Tibial artery (tissue), 4 donors: ENCODE measurements around the gene IQCH.

Experiments
- DNase-seq, 2 donors: peaks; one replicate each; pipeline ENCODE4 v3.0.0-alpha.2; 2019
- H3K27ac ChIP-seq, 2 donors: fragments of 200-600 bp; sonication (generic) in 1 of 2; 1 replicate in 1 of 2; 2 replicates in 1 of 2; pipeline ENCODE4 v1.5.1; 2018 to 2019; ENCODE audit warnings: mild to moderate bottlenecking in 1 of 2
- H3K27me3 ChIP-seq, 2 donors: fragments of 200-600 bp; sonication (generic) in 1 of 2; one replicate each; pipeline versions ENCODE4 v1.5.1 to v1.6.0; 2016 to 2019
- H3K36me3 ChIP-seq, 3 donors: fragments of 200-600 bp; sonication (generic) in 2 of 3; one replicate each; pipeline ENCODE4 v1.5.1; 2016 to 2019; ENCODE audit warnings: mild to moderate bottlenecking in 2 of 3
- H3K4me1 ChIP-seq, 4 donors: fragments of 200-600 bp; sonication (generic) in 2 of 4; 1 replicate in 3 of 4; 2 replicates in 1 of 4; pipeline ENCODE4 v1.5.1; 2016 to 2019
- H3K4me3 ChIP-seq, 2 donors: fragments of 200-600 bp; sonication (generic) in 1 of 2; 1 replicate in 1 of 2; 2 replicates in 1 of 2; pipeline ENCODE4 v1.5.1; 2018 to 2019; ENCODE audit warnings: mild to moderate bottlenecking in 2 of 2
- H3K9me3 ChIP-seq, 3 donors: fragments of 200-600 bp; sonication (generic) in 1 of 3; one replicate each; pipeline ENCODE4 v1.5.1; 2016 to 2019
- CTCF ChIP-seq, 2 experiments: fragments of 200-600 bp in 1 of 2; fragments of 450-650 bp in 1 of 2; IDR thresholded peaks; one replicate each; pipeline ENCODE4 v1.5.1; 2017 to 2019; ENCODE audit warnings: antibody characterized with exemption in 2 of 2, mild to moderate bottlenecking in 1 of 2, moderate library complexity in 1 of 2
- intact Hi-C: fragments of 100-400 bp; cut with DNase I; formaldehyde crosslinking; loops from one replicate; pipeline ENCODE4 v1.15.0; 2023; ENCODE audit warnings: low total_unique reads

The IQCH gene

GRCh38 chr15:67370206-67370954 is 115.8 kb downstream of the IQCH start:
- no peak for DNase-seq
- Histone ChIP-seq H3K4me3 (no peak overlapping the region), H3K4me1 (no peaks in the 10 kb centered on the region), H3K27me3 (no peaks in the 10 kb centered on the region), H3K36me3 (no peaks in the 10 kb centered on the region), H3K9me3 (no peaks in the 10 kb centered on the region), H3K27ac (no peak overlapping the region)
- intact Hi-C loops, result no loop called here
- TF ChIP-seq CTCF (IDR thresholded peaks at IDR 0.05), result no peak

- H3K27me3 ChIP-seq, result no peaks in the 10 kb centered on the region
- no peaks in the 10 kb centered on the region for H3K36me3 ChIP-seq
- no peak for DNase-seq
- H3K4me3 ChIP-seq, result no peak overlapping the region
- no peaks in the 10 kb centered on the region for H3K4me1 ChIP-seq
- TF ChIP-seq CTCF (IDR thresholded peaks at IDR 0.05), result no peak
- intact Hi-C loops, result no loop called here
- H3K9me3 ChIP-seq, result no peaks in the 10 kb centered on the region
- H3K27ac ChIP-seq, result no peak overlapping the region
Observed at GRCh38 chr15:67372543-67372942, 118.0 kb downstream of the IQCH start.

DNA sequence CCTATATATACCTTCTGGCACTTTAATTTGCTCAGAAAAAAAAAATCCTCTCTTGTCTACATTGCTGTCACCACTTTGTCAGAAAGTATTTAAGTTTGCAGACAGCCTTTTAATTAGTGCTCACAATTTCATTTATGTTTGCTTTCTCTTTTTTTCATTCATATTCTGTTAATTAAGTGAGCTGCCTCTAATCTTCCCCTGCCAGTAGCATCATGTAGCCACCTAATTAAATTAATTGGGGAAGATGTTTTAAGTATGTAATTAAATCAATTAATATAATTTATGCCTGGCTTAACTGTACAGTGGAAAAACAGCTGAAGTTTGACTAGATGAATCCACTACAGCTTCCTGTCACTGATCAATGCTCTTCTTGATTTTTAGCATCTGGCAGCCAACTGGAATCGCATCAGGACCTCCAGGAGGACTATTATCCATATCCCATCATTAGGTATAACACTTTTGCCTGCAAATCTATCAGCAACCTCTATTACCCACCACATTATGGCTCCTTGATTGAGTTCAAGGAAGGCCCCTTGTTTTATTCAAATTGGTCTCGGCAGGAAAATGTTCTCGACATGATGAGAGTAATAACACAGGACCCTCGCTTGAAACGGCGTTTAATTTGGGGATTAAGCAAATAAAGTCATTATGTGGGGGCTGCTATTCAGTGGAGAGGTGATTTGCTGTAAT is 118.5 kb downstream of the IQCH start:
- no peak for TF ChIP-seq CTCF (IDR thresholded peaks at IDR 0.05)
- H3K27me3 ChIP-seq, result no peaks in the 10 kb centered on the region
- H3K27ac ChIP-seq, result no peak overlapping the region
- no peaks in the 10 kb centered on the region for H3K9me3 ChIP-seq
- H3K36me3 ChIP-seq, result no peaks in the 10 kb centered on the region
- intact Hi-C loops, result no loop called here
- no peaks in the 10 kb centered on the region for H3K4me1 ChIP-seq
- no peak for DNase-seq
- H3K4me3 ChIP-seq, result no peak overlapping the region

DNA sequence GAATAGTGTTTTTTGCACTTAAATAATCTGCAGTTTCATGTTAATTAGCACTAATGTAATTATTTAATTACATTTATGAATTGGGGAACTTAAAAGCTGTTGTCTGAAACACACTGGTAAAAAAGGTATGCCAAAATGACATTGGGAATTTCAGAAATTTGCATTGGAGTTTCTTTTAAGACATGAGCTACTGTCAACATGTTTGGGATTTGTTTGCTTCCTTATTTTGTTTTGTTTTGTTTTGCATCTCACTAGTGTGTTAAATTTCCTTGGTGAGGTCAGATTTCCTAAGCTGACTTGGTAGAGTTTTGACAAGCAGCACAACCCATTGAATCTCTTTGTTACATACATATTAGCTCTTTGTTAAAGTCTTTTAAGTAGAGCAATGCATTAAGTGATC is 119.4 kb downstream of the IQCH start:
- H3K36me3 ChIP-seq, result no peaks in the 10 kb centered on the region
- H3K27me3 ChIP-seq, result no peaks in the 10 kb centered on the region
- intact Hi-C loops, result no loop called here
- no peak for TF ChIP-seq CTCF (IDR thresholded peaks at IDR 0.05)
- H3K27ac ChIP-seq, result no peak overlapping the region
- H3K4me1 ChIP-seq, result no peaks in the 10 kb centered on the region
- no peaks in the 10 kb centered on the region for H3K9me3 ChIP-seq
- no peak overlapping the region for H3K4me3 ChIP-seq
- no peak for DNase-seq

DNA sequence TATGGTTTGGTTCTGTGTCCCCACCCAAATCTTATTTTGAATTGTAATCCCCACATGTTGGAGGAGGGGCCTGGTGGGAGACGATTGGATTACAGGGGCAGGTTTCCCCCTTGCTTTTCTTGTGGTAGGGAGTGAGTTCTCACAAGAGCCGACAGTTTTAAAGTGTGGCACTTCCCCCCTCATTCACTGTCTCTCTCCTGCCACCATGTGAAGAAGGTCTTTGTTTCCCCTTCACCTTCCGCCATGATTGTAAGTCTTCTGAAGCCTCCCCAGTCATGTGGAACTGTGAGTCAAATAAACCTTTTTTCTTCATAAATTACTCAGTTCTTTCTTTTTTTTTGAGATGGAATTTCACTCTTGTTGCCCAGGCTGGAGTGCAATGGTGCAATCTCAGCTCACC is 124.9 kb downstream of the IQCH start:
- no peaks in the 10 kb centered on the region for H3K4me1 ChIP-seq

More for the DNA sequence above, 124.9 kb downstream of the IQCH start:
- H3K36me3 ChIP-seq, result no peaks in the 10 kb centered on the region
- no peak for TF ChIP-seq CTCF (IDR thresholded peaks at IDR 0.05)
- H3K27me3 ChIP-seq, result no peaks in the 10 kb centered on the region
- no peak overlapping the region for H3K4me3 ChIP-seq
- DNase-seq, result no peak
- no peaks in the 10 kb centered on the region for H3K9me3 ChIP-seq
- intact Hi-C loops, result no loop called here
- H3K27ac ChIP-seq, result no peak overlapping the region
